Fibroblast of mammary gland (primary cell): ENCODE data around the gene ZNF804A.

ENCODE experiments used
- DNase-seq: peaks from one replicate; pipeline ENCODE4 v3.0.0-alpha.2; 2010; ENCODE audit warnings: low read depth
- H3K4me3 ChIP-seq: 2 replicates; pipeline ENCODE4 v1.5.1; 2011; ENCODE audit warnings: low read depth, mild to moderate bottlenecking, low read length, moderate library complexity; ENCODE audit not compliant: control insufficient read depth
- CTCF ChIP-seq: conservative IDR thresholded peaks from 2 replicates; pipeline ENCODE4 v1.5.1; 2011; ENCODE audit warnings: low read depth, low read length, inconsistent platforms; ENCODE audit not compliant: control insufficient read depth, insufficient read depth

The ZNF804A gene

GRCh38 chr2:184654945-184655344 is 56.6 kb downstream of the ZNF804A start:
- TF ChIP-seq CTCF: no peak

GRCh38 chr2:184677171-184677570 is 78.8 kb downstream of the ZNF804A start:
- no peak for DNase-seq

More at GRCh38 chr2:184654945-184655344, 56.6 kb downstream of the ZNF804A start:
- DNase-seq: peak; percentile 14
- H3K4me3 ChIP-seq: no peak overlapping the region

GRCh38 chr2:184679219-184680018 is 81.1 kb downstream of the ZNF804A start:
- no peak for TF ChIP-seq CTCF
- DNase-seq: no peak
- no peak overlapping the region for H3K4me3 ChIP-seq

More at GRCh38 chr2:184677171-184677570, 78.8 kb downstream of the ZNF804A start:
- no peak for TF ChIP-seq CTCF
- H3K4me3 ChIP-seq: no peak overlapping the region

GRCh38 chr2:184680825-184681224 is 82.5 kb downstream of the ZNF804A start:
- no peak for TF ChIP-seq CTCF
- no peak for DNase-seq
- H3K4me3 ChIP-seq: no peak overlapping the region

GRCh38 chr2:184681642-184682321 is 83.5 kb downstream of the ZNF804A start:
- TF ChIP-seq CTCF: no peak
- DNase-seq: no peak
- no peak overlapping the region for H3K4me3 ChIP-seq

- no peak for TF ChIP-seq CTCF
- DNase-seq: no peak
- no peak overlapping the region for H3K4me3 ChIP-seq
Measured at GRCh38 chr2:184683911-184684310, 85.6 kb downstream of the ZNF804A start.
